Mesenchymal stem cell (in vitro differentiated cells and primary cell): ENCODE measurements around the gene ESRP2. TPM values are rescaled to one million over a fixed set of nuclear protein-coding genes. Genes with fewer than 3 reads are reported as not detected.
A peak's percentile ranks its signal among the peaks of the same experiment; 100 is the strongest.

Experiments
- DNase-seq: peaks from one replicate; pipeline ENCODE4 v3.0.0-alpha.2; 2013
- H2AFZ ChIP-seq: one replicate; pipeline ENCODE4 v1.6.1; 2013; ENCODE audit warnings: low read depth, mild to moderate bottlenecking, control low read depth, inconsistent platforms, low read length, moderate library complexity
- H2AK5ac ChIP-seq: 2 replicates; pipeline ENCODE4 v1.6.1; 2013; ENCODE audit warnings: low read length, moderate library complexity, mild to moderate bottlenecking, inconsistent platforms; ENCODE audit not compliant: severe bottlenecking
- H2BK120ac ChIP-seq: one replicate; pipeline ENCODE4 v1.6.1; 2013; ENCODE audit warnings: low read depth, mild to moderate bottlenecking, inconsistent platforms, low read length, moderate library complexity
- H2BK12ac ChIP-seq, 2 experiments: one replicate each; pipeline ENCODE4 v1.6.1; 2013; ENCODE audit warnings: inconsistent platforms in 2 of 2, low read length in 2 of 2, mild to moderate bottlenecking in 2 of 2, moderate library complexity in 2 of 2, control low read depth in 1 of 2
- H2BK15ac ChIP-seq: one replicate; pipeline ENCODE4 v1.6.1; 2013; ENCODE audit warnings: mild to moderate bottlenecking, low read depth, inconsistent platforms; ENCODE audit not compliant: poor library complexity, severe bottlenecking
- H2BK5ac ChIP-seq: 2 replicates; pipeline ENCODE4 v1.6.1; 2013; ENCODE audit warnings: low read depth, mild to moderate bottlenecking, low read length, control low read depth, inconsistent platforms; ENCODE audit not compliant: poor library complexity, severe bottlenecking
- H3K14ac ChIP-seq, 2 experiments: one replicate each; pipeline ENCODE4 v1.6.1; 2013; ENCODE audit warnings: inconsistent platforms in 2 of 2, low read length in 2 of 2, control low read depth in 1 of 2, mild to moderate bottlenecking in 1 of 2, moderate library complexity in 1 of 2
- H3K18ac ChIP-seq, 2 experiments: one replicate each; pipeline ENCODE4 v1.6.1; 2013; ENCODE audit warnings: inconsistent platforms in 2 of 2, low read length in 2 of 2, control low read depth in 1 of 2, low read depth in 1 of 2, mild to moderate bottlenecking in 1 of 2
- H3K23ac ChIP-seq, 2 experiments: one replicate each; pipeline ENCODE4 v1.6.1; 2013; ENCODE audit warnings: inconsistent platforms in 2 of 2, low read length in 2 of 2, mild to moderate bottlenecking in 2 of 2, moderate library complexity in 2 of 2, control low read depth in 1 of 2
- H3K27ac ChIP-seq: 2 replicates; pipeline ENCODE4 v1.5.1; 2013; ENCODE audit warnings: mild to moderate bottlenecking, moderate library complexity, low read length, control low read depth, inconsistent platforms; ENCODE audit not compliant: poor library complexity, severe bottlenecking
- H3K27me3 ChIP-seq, 2 experiments: 2 replicates each; pipeline versions ENCODE4 v1.6.1 to v1.7.0; 2013; ENCODE audit warnings: low read length in 2 of 2, mild to moderate bottlenecking in 2 of 2, moderate library complexity in 2 of 2, control low read depth in 1 of 2, inconsistent platforms in 1 of 2; ENCODE audit not compliant: control insufficient read depth in 1 of 2, insufficient read depth in 1 of 2
- H3K36me3 ChIP-seq, 2 experiments: 2 replicates each; pipeline versions ENCODE4 v1.6.1 to v1.7.0; 2013; ENCODE audit warnings: low read length in 2 of 2, control low read depth in 1 of 2, inconsistent platforms in 1 of 2, low read depth in 1 of 2, mild to moderate bottlenecking in 1 of 2; ENCODE audit not compliant: insufficient read depth in 2 of 2, control insufficient read depth in 1 of 2
- H3K4ac ChIP-seq, 2 experiments: one replicate each; pipeline ENCODE4 v1.6.1; 2013; ENCODE audit warnings: inconsistent platforms in 2 of 2, low read length in 2 of 2, mild to moderate bottlenecking in 2 of 2, moderate library complexity in 2 of 2, control low read depth in 1 of 2, low read depth in 1 of 2
- H3K4me1 ChIP-seq: 2 replicates; pipeline ENCODE4 v1.6.1; 2013; ENCODE audit warnings: low read depth, low read length, control low read depth; ENCODE audit not compliant: control insufficient read depth, insufficient read depth
- H3K4me2 ChIP-seq: 2 replicates; pipeline ENCODE4 v1.6.1; 2013; ENCODE audit warnings: low read length, mild to moderate bottlenecking, inconsistent platforms; ENCODE audit not compliant: poor library complexity, severe bottlenecking
- H3K4me3 ChIP-seq, 2 experiments: 2 replicates each; pipeline versions ENCODE4 v1.5.1 to v1.7.0; 2013; ENCODE audit warnings: low read length in 2 of 2, mild to moderate bottlenecking in 2 of 2, control low read depth in 1 of 2, low read depth in 1 of 2; ENCODE audit not compliant: insufficient read depth in 1 of 2
- H3K79me1 ChIP-seq: replicated peaks from 2 replicates; pipeline ENCODE4 v1.6.1; 2013; ENCODE audit warnings: mild to moderate bottlenecking, control low read depth, low read length, inconsistent platforms; ENCODE audit not compliant: poor library complexity, severe bottlenecking
- H3K9ac ChIP-seq: 2 replicates; pipeline ENCODE4 v1.7.0; 2013; ENCODE audit warnings: mild to moderate bottlenecking, low read length, moderate library complexity
- H3K9me3 ChIP-seq: 2 replicates; pipeline ENCODE4 v1.7.0; 2013; ENCODE audit warnings: mild to moderate bottlenecking, low read length; ENCODE audit not compliant: control insufficient read depth
- H4K8ac ChIP-seq: one replicate; pipeline ENCODE4 v1.6.1; 2013; ENCODE audit warnings: inconsistent platforms, mild to moderate bottlenecking, low read length, moderate library complexity
- H4K91ac ChIP-seq: one replicate; pipeline ENCODE4 v1.6.1; 2013; ENCODE audit warnings: mild to moderate bottlenecking, low read length, inconsistent platforms
- WGBS: methylation state at CpG from one replicate; pipeline ENCODE4 v1.1.7; 2013; ENCODE audit warnings: mixed read lengths; 5-methylcytosine and 5-hydroxymethylcytosine counted together
- polyA plus RNA-seq, 2 experiments: library from polyadenylated mRNA; stranded (reverse); fragments of 200-250 nt; gene quantifications; one replicate each; pipeline ENCODE4 v1.2.3, GENCODE V29; 2013

The ESRP2 gene
- polyA plus RNA-seq (2013, experiment 1 of 2): 0.04 TPM
- polyA plus RNA-seq (2013, experiment 2 of 2): 0.03 TPM

DNA sequence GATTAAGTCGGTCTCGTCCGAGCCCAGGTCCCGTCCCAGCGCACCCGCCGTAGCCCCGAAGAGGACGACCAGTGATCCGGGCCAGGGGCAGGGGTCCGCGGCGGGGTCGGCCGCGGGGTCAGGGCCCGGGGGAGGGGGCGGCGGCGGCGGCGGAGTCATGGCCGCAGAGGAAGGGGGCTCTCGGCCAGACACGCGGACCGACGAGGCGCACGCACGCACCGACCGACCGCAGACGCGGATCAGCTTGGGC lies at the start of gene ESRP2:
Gene ESRP2 (minus strand): TSS at position 241 of the 250 bp plus-strand sequence. CDS start 82 bp downstream, at position 159.
- H3K9ac ChIP-seq: peak within 1 kb of the TSS; percentile 80
- DNase-seq: no peak
- H3K9me3 ChIP-seq: no peaks in the 10 kb centered on the region
- peak within 1 kb of the TSS; percentile 64 to 93 for H3K18ac ChIP-seq
- no peak within 1 kb of the TSS for H2BK5ac ChIP-seq
- H3K23ac ChIP-seq: peak within 1 kb of the TSS; percentile 83 to 98
- peak within 1 kb of the TSS; percentile 92 for H3K4me2 ChIP-seq
- H2BK15ac ChIP-seq: peak within 1 kb of the TSS; percentile 33
- peak within 1 kb of the TSS; percentile 68 for H2AFZ ChIP-seq
- H2AK5ac ChIP-seq: peak within 1 kb of the TSS; percentile 80
- H3K4me1 ChIP-seq: peaks cover 37% of the 10 kb centered on the region
- peak within 1 kb of the TSS; percentile 85 for H4K91ac ChIP-seq
- H3K27ac ChIP-seq: peak within 1 kb of the TSS; percentile 85
- peaks cover 0 to 21% of the 10 kb centered on the region in 2 experiments for H3K36me3 ChIP-seq
- H3K4me3 ChIP-seq: peak within 1 kb of the TSS; percentile 50 to 76
- H3K14ac ChIP-seq: peak within 1 kb of the TSS in 1 of 2 experiments; percentile 81
- H2BK12ac ChIP-seq: peak within 1 kb of the TSS; percentile 6 to 91
- 3% methylated on average over 15 of the region's 36 CpGs for WGBS
- peak within 1 kb of the TSS in 1 of 2 experiments; percentile 55 for H3K4ac ChIP-seq
- H4K8ac ChIP-seq: peak within 1 kb of the TSS; percentile 94
- peaks cover 13 to 17% of the 10 kb centered on the region in 2 experiments for H3K27me3 ChIP-seq
- peak within 1 kb of the TSS; percentile 65 for H2BK120ac ChIP-seq
- no peaks in the 10 kb centered on the region for H3K79me1 ChIP-seq

DNA sequence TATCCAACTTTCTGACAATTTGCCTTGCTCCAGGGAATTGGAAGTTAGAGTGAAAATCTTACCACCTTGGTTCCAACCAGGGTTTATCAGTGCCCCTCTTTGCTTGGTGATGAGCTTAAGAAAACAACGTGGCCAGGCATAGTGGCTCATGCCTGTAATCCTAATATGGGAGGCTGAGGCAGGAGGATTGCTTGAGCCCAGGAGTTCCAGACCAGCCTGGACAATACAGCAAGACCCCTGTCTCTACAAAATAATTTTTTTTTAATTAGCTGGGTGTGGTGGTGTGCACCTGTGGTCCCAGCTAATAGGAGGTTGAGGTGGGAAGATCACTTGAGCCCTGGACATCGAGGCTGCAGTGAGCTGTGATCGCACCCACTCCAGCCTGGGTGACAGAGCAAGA lies 49.8 kb upstream of the ESRP2 start:
- no peak overlapping the region for H3K18ac ChIP-seq
- H2BK5ac ChIP-seq: no peak overlapping the region
- H2BK120ac ChIP-seq: no peak overlapping the region
- no peak overlapping the region for H4K8ac ChIP-seq
- H3K9ac ChIP-seq: no peak overlapping the region
- H2BK15ac ChIP-seq: no peak overlapping the region
- no peak overlapping the region for H2BK12ac ChIP-seq
- no peak overlapping the region for H3K14ac ChIP-seq
- H2AK5ac ChIP-seq: no peak overlapping the region
- H3K4me2 ChIP-seq: no peak overlapping the region
- no peak overlapping the region for H3K4me3 ChIP-seq
- no peak overlapping the region for H3K4ac ChIP-seq
- H3K36me3 ChIP-seq: peaks cover 38 to 49% of the 10 kb centered on the region in 2 experiments
- H3K4me1 ChIP-seq: peaks cover 8% of the 10 kb centered on the region
- H3K9me3 ChIP-seq: no peaks in the 10 kb centered on the region
- peaks cover 53% of the 10 kb centered on the region for H3K79me1 ChIP-seq
- no peak overlapping the region for H4K91ac ChIP-seq
- no peaks in the 10 kb centered on the region for H3K27me3 ChIP-seq
- H3K23ac ChIP-seq: no peak overlapping the region
- no peak overlapping the region for H3K27ac ChIP-seq
- H2AFZ ChIP-seq: no peak overlapping the region
- WGBS: 94% methylated on average over 3 of the region's 3 CpGs
- no peak for DNase-seq

DNA sequence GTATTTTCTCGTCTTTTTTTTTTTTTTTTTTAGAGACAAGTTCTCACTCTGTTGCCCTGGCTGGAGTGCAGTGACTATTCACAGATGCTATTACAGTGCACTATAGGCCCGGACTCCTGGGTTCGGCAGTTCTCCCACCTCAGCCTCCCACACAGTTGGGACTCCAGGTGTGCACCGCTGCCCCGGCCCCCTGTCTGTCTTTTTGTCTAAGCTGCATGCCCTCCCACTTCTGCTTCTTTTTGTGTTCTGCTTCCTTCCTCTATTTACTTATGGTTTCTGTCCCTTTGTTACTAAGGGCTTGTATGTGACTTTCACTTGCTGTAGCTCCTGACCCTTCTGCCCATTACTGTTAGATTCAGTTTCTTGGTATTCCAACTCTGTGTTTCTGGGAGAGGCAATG lies 48.9 kb upstream of the ESRP2 start:
- WGBS: 100% methylated on average over 4 of the region's 5 CpGs
- H2BK120ac ChIP-seq: no peak overlapping the region
- no peak overlapping the region for H3K4me3 ChIP-seq
- H3K79me1 ChIP-seq: peaks cover 56% of the 10 kb centered on the region
- H3K4me2 ChIP-seq: no peak overlapping the region
- H3K4me1 ChIP-seq: peaks cover 8% of the 10 kb centered on the region
- no peak overlapping the region for H2AK5ac ChIP-seq
- H3K9ac ChIP-seq: no peak overlapping the region
- no peak overlapping the region for H3K27ac ChIP-seq
- no peak overlapping the region for H3K4ac ChIP-seq
- no peak for DNase-seq
- no peak overlapping the region for H2BK5ac ChIP-seq
- H3K14ac ChIP-seq: no peak overlapping the region
- H3K18ac ChIP-seq: no peak overlapping the region
- no peak overlapping the region for H4K91ac ChIP-seq
- H3K27me3 ChIP-seq: no peaks in the 10 kb centered on the region
- H3K36me3 ChIP-seq: peaks cover 33 to 46% of the 10 kb centered on the region in 2 experiments
- no peak overlapping the region for H2BK15ac ChIP-seq
- H2AFZ ChIP-seq: no peak overlapping the region
- H3K9me3 ChIP-seq: no peaks in the 10 kb centered on the region
- no peak overlapping the region for H4K8ac ChIP-seq
- H3K23ac ChIP-seq: no peak overlapping the region
- no peak overlapping the region for H2BK12ac ChIP-seq

DNA sequence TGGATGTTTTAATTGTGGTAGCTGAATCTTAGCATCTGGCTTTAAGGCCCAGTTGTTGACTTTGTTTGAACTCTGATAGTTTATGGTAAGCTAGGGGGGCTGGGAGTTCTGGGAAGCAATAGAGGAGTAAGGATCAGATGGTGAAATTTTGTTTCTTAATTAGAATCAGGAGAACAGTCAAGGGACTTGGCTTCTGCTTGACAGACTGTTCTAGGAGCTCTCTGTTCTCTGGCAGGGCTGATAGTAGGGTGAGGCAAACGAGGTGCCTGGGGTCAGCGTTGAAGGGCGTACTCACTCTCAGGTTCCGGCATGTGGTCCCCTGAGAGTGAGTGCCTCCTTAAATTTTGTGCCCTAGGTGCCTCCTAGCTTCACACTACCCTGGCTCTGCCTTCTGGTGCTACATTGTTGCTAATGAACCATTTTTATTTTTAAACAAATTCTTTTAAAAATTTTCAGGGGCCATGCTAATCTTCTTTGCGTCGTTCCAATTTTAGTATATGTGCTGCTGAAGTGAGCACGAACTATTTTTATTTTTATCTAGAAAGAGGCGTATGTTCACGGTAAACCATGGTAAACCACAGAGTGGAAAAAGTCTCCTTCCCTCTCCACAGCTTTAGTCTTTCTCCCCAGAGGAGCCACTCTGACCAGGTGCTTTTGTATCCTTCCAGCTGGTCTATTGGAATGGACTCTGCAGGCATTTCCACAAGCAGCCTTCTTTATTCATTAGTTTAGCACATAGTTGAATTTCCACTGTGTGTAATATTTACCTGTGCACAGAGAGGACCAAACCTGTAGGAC lies 48.1 kb upstream of the ESRP2 start:
- Histone ChIP-seq H3K4me3 (peak overlapping the region in 1 of 2 experiments; percentile 1), H3K4me1 (peaks cover 8% of the 10 kb centered on the region), H3K9me3 (no peaks in the 10 kb centered on the region), H3K18ac (no peak overlapping the region), H3K36me3 (peaks cover 34 to 46% of the 10 kb centered on the region in 2 experiments), H2BK5ac (no peak overlapping the region), H2AK5ac (no peak overlapping the region), H2BK15ac (no peak overlapping the region), H3K4ac (no peak overlapping the region), H3K79me1 (peaks cover 52% of the 10 kb centered on the region), H2BK120ac (no peak overlapping the region), H3K4me2 (no peak overlapping the region), H4K8ac (no peak overlapping the region), H3K23ac (no peak overlapping the region), H3K14ac (no peak overlapping the region), H2AFZ (no peak overlapping the region), H4K91ac (no peak overlapping the region), H2BK12ac (no peak overlapping the region), H3K9ac (peak overlapping the region; percentile 51), H3K27ac (no peak overlapping the region), H3K27me3 (no peaks in the 10 kb centered on the region)
- DNase-seq: no peak
- WGBS: 92% methylated on average over 9 of the region's 9 CpGs
